Brain microvascular endothelial cell (primary cell): ENCODE data around the gene SLC22A14.
"Not testable (repeated sequence)": the region's sequence is repeated elsewhere in the genome, so short reads cannot be mapped to it uniquely, and the experiment has no call there.

Experiments
- DNase-seq: peaks from one replicate; pipeline ENCODE4 v3.0.0-alpha.2; 2020
- H3K27ac ChIP-seq: fragments of 250-450 bp; sonication (Bioruptor Pico); 2 replicates; pipeline ENCODE4 v1.5.1; 2020; ENCODE audit warnings: mild to moderate bottlenecking, moderate library complexity
- H3K27me3 ChIP-seq: fragments of 250-450 bp; sonication (Bioruptor Pico); replicated peaks from 2 replicates; pipeline ENCODE4 v1.5.1; 2020; ENCODE audit warnings: mild to moderate bottlenecking
- H3K36me3 ChIP-seq: fragments of 250-450 bp; sonication (Bioruptor Pico); replicated peaks from 2 replicates; pipeline ENCODE4 v1.5.1; 2020; ENCODE audit warnings: mild to moderate bottlenecking
- H3K4me3 ChIP-seq: 2 replicates; pipeline ENCODE4 v1.5.1; 2011; ENCODE audit warnings: low read depth, mild to moderate bottlenecking, control low read depth, low read length, moderate library complexity
- in situ Hi-C: cut with HindIII; loops from 2 replicates; pipeline ENCODE4 v1.10.0; 2017; ENCODE audit warnings: low sequenced_read_pairs, low pct_ligation_motif_present
- TF ChIP-seq, protein P1 (sequence below): IDR thresholded peaks from 2 replicates; pipeline ENCODE4 v1.5.1; 2011; ENCODE audit warnings: low read depth, mild to moderate bottlenecking, moderate library complexity, low read length, control low read depth, inconsistent platforms; ENCODE audit errors: missing control alignments

Gene SLC22A14

GRCh38 chr3:38315488-38316230 is 33.6 kb downstream of the SLC22A14 start:
- no peaks in the 10 kb centered on the region for H3K36me3 ChIP-seq
- H3K4me3 ChIP-seq = no peak overlapping the region
- DNase-seq = no peak
- TF ChIP-seq, protein P1, sequence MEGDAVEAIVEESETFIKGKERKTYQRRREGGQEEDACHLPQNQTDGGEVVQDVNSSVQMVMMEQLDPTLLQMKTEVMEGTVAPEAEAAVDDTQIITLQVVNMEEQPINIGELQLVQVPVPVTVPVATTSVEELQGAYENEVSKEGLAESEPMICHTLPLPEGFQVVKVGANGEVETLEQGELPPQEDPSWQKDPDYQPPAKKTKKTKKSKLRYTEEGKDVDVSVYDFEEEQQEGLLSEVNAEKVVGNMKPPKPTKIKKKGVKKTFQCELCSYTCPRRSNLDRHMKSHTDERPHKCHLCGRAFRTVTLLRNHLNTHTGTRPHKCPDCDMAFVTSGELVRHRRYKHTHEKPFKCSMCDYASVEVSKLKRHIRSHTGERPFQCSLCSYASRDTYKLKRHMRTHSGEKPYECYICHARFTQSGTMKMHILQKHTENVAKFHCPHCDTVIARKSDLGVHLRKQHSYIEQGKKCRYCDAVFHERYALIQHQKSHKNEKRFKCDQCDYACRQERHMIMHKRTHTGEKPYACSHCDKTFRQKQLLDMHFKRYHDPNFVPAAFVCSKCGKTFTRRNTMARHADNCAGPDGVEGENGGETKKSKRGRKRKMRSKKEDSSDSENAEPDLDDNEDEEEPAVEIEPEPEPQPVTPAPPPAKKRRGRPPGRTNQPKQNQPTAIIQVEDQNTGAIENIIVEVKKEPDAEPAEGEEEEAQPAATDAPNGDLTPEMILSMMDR = no peak
- in situ Hi-C loops = no loop called here
- H3K27ac ChIP-seq = no peak overlapping the region
- no peaks in the 10 kb centered on the region for H3K27me3 ChIP-seq

DNA sequence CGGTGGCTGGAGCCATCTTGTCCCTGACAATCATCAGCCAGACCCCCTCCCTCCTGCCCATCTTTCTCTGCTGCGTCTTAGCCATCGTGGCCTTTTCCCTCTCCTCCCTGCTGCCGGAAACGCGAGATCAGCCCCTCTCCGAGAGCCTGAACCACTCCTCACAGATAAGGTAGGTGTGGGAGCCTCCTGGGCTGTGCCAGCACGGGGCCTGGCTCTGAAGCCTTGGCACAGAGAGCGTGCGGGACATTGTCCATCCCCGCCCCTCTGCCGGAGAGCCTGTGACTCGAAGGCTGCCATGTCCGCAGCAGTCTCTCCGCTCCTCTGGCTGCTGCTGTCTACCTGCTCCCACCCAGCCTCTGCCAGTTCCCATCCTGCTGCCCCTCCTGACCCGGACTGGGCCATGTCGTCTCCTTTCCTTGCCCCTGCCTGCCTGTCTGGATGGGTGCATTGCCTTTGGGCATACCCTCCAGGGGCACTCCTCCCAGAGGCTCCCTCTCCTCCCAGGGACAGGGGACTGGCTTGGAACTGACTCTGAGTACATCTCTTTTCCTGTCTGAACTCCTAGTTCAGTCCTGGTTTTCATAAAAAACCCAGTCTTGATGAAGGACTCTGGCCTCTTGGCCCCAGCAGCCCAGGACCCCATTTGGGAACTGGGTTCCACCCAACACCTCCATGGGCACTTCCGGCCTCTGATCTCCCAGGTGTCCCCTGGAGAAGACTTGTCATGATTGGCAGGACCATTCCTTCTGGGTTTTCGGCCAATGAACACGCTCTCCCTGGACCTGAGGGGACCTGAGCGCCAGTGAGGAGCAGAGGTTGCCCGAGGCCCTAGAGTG is 34.5 kb downstream of the SLC22A14 start:
- no peaks in the 10 kb centered on the region for H3K27me3 ChIP-seq
- no peak for DNase-seq
- in situ Hi-C loops = no loop called here
- H3K36me3 ChIP-seq = no peaks in the 10 kb centered on the region
- no peak overlapping the region for H3K4me3 ChIP-seq
- TF ChIP-seq, protein P1 = no peak
- H3K27ac ChIP-seq = no peak overlapping the region

DNA sequence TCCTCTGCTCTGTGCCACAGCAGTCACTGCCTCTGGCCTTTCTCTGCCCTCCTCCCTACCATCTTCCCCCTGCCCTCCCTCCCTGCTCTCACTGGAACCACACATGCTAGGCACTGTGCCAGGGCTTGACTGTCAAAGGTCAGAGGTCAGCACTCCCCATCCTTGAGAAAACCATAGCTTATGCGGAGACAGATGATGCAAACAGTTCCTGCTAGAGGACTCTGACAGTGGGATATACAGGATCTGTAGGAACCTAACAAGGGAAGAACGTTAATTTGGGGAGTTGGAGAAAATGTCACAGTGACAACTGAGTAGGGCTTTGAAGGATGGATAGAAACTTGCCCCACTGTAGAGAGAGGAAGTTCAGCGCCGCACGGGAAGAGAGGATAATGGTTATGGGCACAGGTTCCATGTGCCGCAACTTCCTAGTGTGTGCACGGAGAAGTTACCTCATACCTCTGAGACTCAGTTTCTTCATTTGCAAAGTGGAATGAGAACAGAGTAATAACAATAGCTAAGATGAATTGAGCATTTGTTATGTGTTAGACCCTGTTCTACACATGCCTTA is 35.2 kb downstream of the SLC22A14 start:
- H3K36me3 ChIP-seq = no peaks in the 10 kb centered on the region
- H3K27me3 ChIP-seq = no peaks in the 10 kb centered on the region
- in situ Hi-C loops = no loop called here
- no peak overlapping the region for H3K27ac ChIP-seq
- DNase-seq = no peak
- TF ChIP-seq, protein P1 = no peak
- no peak overlapping the region for H3K4me3 ChIP-seq

- H3K4me3 ChIP-seq = no peak overlapping the region
- in situ Hi-C loops = no loop called here
- no peak for DNase-seq
- TF ChIP-seq, protein P1 = no peak
- H3K27ac ChIP-seq = no peak overlapping the region
- H3K27me3 ChIP-seq = no peaks in the 10 kb centered on the region
- no peaks in the 10 kb centered on the region for H3K36me3 ChIP-seq
Measured at GRCh38 chr3:38318766-38319671, 36.9 kb downstream of the SLC22A14 start.

DNA sequence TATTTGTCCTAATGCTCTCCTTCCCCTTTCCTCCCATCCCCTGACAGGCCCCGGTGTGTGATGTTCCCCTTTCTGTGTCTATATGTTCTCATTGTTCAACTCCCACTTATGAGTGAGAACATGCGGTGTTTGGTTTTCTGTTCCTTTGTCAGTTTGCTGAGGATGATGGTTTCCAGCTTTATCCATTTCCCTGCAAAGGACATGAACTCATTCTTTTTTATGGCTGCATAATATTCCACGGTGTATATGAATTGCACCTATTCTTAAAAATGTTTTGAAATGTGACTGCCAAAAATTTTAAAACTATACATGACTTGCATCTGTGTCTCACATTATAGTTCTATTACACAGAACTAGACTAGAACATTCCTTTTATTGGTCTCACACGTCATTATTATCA is 38.5 kb downstream of the SLC22A14 start:
- H3K27me3 ChIP-seq, in situ Hi-C loops, H3K36me3 ChIP-seq, H3K4me3 ChIP-seq, DNase-seq, H3K27ac ChIP-seq: not testable (repeated sequence)
